T-helper 2 cell treated with Interferon-gamma antibody and Interleukin-4, amounts not matched to agents 5 μg/mL and 100 μg/mL, for 36 hours (primary cell): ENCODE results near the gene NAPB.
A peak's percentile ranks its signal among the peaks of the same experiment; 100 is the strongest.

ENCODE experiments used
- DNase-seq: peaks from one replicate; pipeline ENCODE4 v3.0.0; 2021; ENCODE audit warnings: low spot score
- H3K27ac Mint-ChIP-seq: one replicate; pipeline ENCODE4 v1.8.0; 2021; ENCODE audit warnings: mild to moderate bottlenecking, mixed read lengths
- H3K27me3 Mint-ChIP-seq: one replicate; pipeline ENCODE4 v1.8.0; 2021; ENCODE audit warnings: low read depth, mixed read lengths
- H3K36me3 Mint-ChIP-seq: one replicate; pipeline ENCODE4 v1.8.0; 2021; ENCODE audit warnings: low read depth, mixed read lengths
- H3K4me1 Mint-ChIP-seq: one replicate; pipeline ENCODE4 v1.8.0; 2021; ENCODE audit warnings: low read depth, mixed read lengths
- H3K4me3 Mint-ChIP-seq: one replicate; pipeline ENCODE4 v1.8.0; 2022; ENCODE audit warnings: mild to moderate bottlenecking, moderate library complexity, mixed read lengths
- H3K9me3 Mint-ChIP-seq: one replicate; pipeline ENCODE4 v1.8.0; 2021; ENCODE audit warnings: mixed read lengths

Gene NAPB

DNA sequence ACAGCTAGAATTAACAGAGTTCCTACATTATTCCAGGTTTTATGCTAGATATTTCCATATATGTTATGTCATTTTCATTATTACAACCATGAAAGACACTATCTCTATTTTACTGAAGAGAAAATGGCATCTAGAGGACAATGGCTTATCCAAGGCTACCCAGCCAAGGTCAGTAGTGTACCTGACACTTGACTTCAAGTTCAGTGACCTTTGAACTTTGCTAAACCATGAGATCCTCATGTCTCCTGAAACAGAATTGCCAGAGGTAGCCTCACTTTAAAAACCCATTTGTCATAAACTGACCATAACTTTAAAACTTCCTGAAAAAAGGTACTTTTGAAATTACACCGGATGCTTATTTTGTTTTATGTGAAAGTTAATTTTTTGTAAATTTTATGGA, 14.4 kb downstream of the NAPB start:
- no peak for DNase-seq
- no peak overlapping the region for H3K4me3 Mint-ChIP-seq
- no peaks in the 10 kb centered on the region for H3K27me3 Mint-ChIP-seq
- H3K9me3 Mint-ChIP-seq, result no peaks in the 10 kb centered on the region
- H3K4me1 Mint-ChIP-seq, result peaks cover 21% of the 10 kb centered on the region
- H3K36me3 Mint-ChIP-seq, result peaks cover 9% of the 10 kb centered on the region
- no peak overlapping the region for H3K27ac Mint-ChIP-seq

GRCh38 chr20:23404196-23404595, 17.1 kb downstream of the NAPB start:
- Mint-ChIP-seq H3K27ac (no peak overlapping the region), H3K9me3 (no peaks in the 10 kb centered on the region), H3K4me1 (peaks cover 34% of the 10 kb centered on the region), H3K27me3 (no peaks in the 10 kb centered on the region), H3K4me3 (no peak overlapping the region), H3K36me3 (peaks cover 20% of the 10 kb centered on the region)
- DNase-seq, result no peak

DNA sequence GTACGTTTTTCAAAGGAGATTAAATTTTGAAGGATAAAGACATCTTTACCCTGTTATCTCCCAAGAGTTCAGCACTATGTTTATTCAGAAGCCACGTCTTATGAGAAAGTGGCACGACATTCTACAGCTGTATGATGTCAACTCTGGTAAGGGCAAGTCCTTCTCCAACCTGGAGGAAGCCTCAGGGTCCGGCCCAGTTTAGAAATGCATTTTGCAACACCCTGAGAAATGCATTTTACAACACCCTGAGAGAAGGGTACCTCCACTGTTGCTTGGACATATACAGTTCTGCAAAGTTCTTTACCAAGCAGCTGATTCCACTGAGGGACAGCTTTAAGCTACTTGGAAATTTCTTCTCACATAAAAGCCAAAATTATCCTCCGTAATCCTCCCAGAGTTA, 17.5 kb downstream of the NAPB start:
- Mint-ChIP-seq H3K27ac (no peak overlapping the region), H3K9me3 (no peaks in the 10 kb centered on the region), H3K4me1 (peaks cover 38% of the 10 kb centered on the region), H3K27me3 (no peaks in the 10 kb centered on the region), H3K36me3 (peaks cover 21% of the 10 kb centered on the region), H3K4me3 (no peak overlapping the region)
- no peak for DNase-seq

DNA sequence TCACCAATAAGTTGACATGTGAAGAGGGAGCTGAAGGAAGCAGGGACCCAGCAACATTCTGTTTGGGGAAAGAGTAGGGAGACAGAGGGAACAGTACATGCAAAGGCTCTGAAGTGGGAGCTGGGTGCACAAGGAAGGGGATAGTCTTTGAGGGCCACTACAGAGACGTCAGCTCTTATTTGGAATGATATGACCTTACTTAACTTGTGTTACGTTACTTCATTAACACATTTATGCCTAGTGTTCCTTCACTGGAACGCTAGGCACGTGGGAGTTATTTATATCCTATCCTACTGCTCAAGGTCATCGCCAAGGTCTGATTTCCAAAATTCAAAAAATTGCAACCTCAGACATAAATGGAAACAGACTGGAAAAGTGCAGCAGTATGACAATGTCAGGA, 20.2 kb downstream of the NAPB start:
- Mint-ChIP-seq H3K27ac (no peak overlapping the region), H3K27me3 (no peaks in the 10 kb centered on the region)
- DNase-seq, result no peak

GRCh38 chr20:23399568-23400241, 21.6 kb downstream of the NAPB start:
- peak; percentile 57 for DNase-seq
- H3K36me3 Mint-ChIP-seq, result peaks cover 36% of the 10 kb centered on the region
- H3K9me3 Mint-ChIP-seq, result no peaks in the 10 kb centered on the region
- peak overlapping the region; percentile 52 for H3K27ac Mint-ChIP-seq
- peak overlapping the region; percentile 60 for H3K4me3 Mint-ChIP-seq
- peaks cover 35% of the 10 kb centered on the region for H3K4me1 Mint-ChIP-seq
- no peaks in the 10 kb centered on the region for H3K27me3 Mint-ChIP-seq

More for the DNA sequence above, 20.2 kb downstream of the NAPB start:
- H3K4me3 Mint-ChIP-seq, result no peak overlapping the region
- no peaks in the 10 kb centered on the region for H3K9me3 Mint-ChIP-seq
- peaks cover 31% of the 10 kb centered on the region for H3K36me3 Mint-ChIP-seq
- H3K4me1 Mint-ChIP-seq, result peaks cover 35% of the 10 kb centered on the region

DNA sequence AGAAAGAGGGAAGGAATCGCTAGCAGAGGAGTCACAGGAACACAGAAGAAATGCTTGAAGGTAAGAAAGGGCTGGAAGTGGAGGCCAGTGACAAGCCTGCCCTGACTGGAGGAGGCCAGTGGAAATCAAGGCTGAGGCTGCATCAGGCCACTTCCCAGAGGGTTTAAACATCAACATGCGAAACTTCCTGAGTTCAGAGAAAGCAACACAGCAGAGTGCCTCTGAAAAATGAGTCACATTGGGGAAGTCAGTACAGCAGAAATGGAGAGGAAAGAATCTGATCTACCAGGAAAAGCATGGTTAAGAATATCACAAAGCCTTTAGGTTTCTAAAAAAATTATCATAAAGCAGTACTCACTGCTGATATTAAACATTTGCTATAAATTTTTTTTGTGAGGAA, 23.3 kb downstream of the NAPB start:
- H3K27ac Mint-ChIP-seq, result peak overlapping the region; percentile 73

DNA sequence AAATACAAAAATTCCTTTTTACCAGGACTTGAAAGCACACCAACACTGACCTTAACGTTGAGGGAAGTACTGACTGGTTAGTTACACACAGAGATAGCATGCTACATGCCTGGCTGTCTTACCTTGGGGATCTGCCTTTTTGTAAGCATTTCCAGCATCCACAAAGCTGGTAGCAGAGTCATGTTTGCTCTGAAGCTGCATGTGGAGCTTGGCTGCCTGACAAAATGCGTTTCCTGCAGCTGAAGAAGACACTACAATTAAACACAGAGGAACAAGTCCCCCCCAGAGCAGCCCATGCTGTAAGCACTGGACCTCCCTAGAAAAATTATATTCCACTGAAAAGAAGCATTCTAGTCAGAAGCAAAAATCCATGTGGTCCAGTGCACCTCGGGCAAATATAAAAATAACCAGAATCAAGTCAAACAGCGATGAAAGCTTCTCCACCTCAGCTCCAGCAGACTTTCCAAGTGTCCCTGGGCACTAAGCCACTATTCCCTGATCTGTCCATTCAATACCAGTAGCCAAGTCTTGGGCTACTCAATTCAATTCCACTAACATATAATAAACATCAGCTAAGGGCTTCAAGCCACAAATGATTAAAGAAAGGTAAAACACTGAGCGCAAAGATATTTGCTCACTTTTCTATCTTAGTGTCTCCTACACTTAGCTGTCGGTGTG, 24.2 kb downstream of the NAPB start:
- H3K27ac Mint-ChIP-seq, result no peak overlapping the region
- H3K27me3 Mint-ChIP-seq, result no peaks in the 10 kb centered on the region
- H3K4me1 Mint-ChIP-seq, result peaks cover 32% of the 10 kb centered on the region
- no peak overlapping the region for H3K4me3 Mint-ChIP-seq
- no peak for DNase-seq
- peaks cover 51% of the 10 kb centered on the region for H3K36me3 Mint-ChIP-seq
- no peaks in the 10 kb centered on the region for H3K9me3 Mint-ChIP-seq

More for the DNA sequence above, 23.3 kb downstream of the NAPB start:
- H3K4me3 Mint-ChIP-seq, result peak overlapping the region; percentile 68
- H3K27me3 Mint-ChIP-seq, result no peaks in the 10 kb centered on the region
- no peaks in the 10 kb centered on the region for H3K9me3 Mint-ChIP-seq
- peaks cover 32% of the 10 kb centered on the region for H3K4me1 Mint-ChIP-seq
- peak; percentile 19 for DNase-seq
- H3K36me3 Mint-ChIP-seq, result peaks cover 49% of the 10 kb centered on the region

DNA sequence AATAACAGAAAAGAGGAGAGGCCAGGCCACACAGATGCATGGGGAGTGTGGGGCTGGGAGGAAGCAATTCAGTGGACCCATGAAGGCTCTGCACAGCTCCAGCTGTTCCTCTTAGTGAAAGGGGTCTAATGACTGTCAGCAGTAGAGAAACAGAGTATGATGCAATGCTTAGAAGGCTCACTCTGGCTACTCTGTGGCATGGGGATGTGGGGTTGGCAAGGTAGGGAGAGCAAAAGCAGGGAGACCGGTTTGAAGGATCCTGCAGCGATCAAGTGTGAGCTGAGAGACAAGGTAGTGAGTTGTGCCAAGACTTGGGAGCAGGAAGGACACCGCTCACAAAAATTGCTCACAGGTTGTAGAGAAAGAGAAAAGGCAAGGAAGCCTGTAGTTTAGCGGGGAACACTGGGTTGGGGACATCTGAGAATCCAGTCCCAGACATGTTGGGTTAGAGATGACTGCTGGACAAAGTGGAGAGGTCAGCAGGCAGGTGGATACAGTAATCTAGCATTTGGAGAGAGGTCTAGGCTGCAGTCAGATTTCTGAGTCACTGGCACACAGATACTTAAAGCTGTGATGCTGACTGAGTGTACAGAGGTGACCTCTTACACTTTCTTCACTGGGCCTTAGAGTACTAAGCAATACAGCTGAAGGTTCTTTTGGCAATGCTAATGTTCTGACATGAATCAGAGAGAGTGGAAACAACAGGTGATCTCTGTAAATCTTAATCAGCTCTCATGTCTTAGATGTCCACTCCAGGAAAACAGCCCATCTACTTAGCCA, 27.1 kb downstream of the NAPB start:
- Mint-ChIP-seq H3K4me3 (no peak overlapping the region), H3K36me3 (peaks cover 41% of the 10 kb centered on the region), H3K27ac (peak overlapping the region; percentile 52), H3K9me3 (no peaks in the 10 kb centered on the region), H3K4me1 (peaks cover 15% of the 10 kb centered on the region), H3K27me3 (no peaks in the 10 kb centered on the region)
- no peak for DNase-seq

DNA sequence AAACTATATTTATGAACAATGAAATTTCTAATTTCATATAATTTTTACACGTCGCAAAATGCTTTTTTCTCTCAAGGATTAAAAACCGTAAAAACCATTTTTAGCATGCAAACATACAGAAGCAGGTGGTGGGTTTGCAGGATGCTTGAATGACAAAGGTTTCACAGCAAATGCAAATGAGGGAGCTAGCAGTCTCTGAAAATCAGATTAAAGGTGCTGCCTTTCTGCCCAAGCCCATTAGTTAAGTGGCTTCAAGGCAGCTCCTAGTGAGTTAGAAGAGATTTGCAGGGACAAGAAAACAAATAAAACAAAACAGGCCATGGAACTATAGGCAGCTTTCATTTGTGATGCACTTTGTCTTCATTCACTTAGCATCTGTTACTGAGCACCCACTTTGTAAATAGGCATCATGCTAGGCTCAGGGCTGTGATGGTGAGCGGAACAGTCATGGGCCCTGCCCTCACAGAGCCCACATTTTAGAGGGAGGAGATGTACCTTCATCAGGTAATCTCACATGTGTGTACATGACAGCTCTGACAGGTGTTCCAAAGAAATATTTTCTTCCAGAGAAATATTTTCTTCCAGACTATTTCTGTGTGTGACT, 29.5 kb downstream of the NAPB start:
- DNase-seq, result no peak
- Mint-ChIP-seq H3K9me3 (no peaks in the 10 kb centered on the region), H3K4me3 (no peak overlapping the region), H3K27ac (no peak overlapping the region), H3K36me3 (peaks cover 43% of the 10 kb centered on the region), H3K27me3 (no peaks in the 10 kb centered on the region), H3K4me1 (peaks cover 1% of the 10 kb centered on the region)

DNA sequence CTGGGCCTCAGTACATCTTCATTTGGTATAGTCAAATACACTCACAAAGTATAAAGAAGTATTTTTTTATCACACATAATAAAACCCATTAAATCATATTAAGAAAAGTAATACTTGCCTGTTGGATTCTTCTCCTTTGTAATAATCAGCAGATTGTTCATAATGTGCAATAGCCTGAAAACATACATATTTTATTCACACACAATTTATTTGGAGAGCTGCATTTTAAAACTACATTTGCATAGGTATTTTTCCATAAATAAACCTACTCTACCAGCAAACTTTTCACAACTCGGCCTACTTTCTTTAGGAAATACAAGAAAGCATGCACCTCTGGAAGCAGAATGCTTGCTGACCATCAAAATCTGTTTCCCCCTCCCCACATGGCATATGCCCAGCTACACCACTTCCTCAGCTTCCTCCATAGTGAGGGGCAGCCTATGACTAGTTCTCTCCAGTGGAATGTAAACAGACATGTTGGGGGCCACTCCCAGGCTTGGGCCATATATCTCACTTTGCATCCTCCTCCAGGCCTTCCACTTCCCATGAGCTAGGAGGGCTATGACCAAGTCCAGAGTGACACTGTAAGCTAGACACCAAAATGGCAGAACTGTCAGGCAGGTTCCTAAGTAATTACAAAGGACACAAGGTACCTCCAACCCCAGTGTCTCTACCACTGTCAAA, 31.1 kb downstream of the NAPB start:
- no peak overlapping the region for H3K27ac Mint-ChIP-seq
- no peaks in the 10 kb centered on the region for H3K27me3 Mint-ChIP-seq
- DNase-seq, result no peak
- no peaks in the 10 kb centered on the region for H3K4me1 Mint-ChIP-seq
- H3K36me3 Mint-ChIP-seq, result peaks cover 48% of the 10 kb centered on the region
- no peaks in the 10 kb centered on the region for H3K9me3 Mint-ChIP-seq
- H3K4me3 Mint-ChIP-seq, result no peak overlapping the region

DNA sequence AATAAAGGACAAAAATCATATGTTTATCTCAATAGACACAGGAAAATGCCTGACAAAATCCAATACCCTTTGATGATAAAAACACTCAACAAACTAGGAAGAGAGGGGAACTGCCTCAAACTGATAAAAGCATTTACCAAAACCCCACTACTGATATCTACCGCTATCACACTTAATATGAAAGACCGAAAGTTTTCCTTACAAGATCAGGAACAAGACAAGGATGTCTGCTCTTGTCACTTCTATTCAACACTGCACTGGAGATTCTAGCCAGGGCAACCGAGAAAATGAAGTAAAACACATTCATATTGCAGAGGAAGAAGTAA, 34.2 kb downstream of the NAPB start:
- Mint-ChIP-seq H3K27ac (no peak overlapping the region), H3K4me3 (no peak overlapping the region), H3K9me3 (no peaks in the 10 kb centered on the region), H3K4me1 (peaks cover 4% of the 10 kb centered on the region), H3K27me3 (no peaks in the 10 kb centered on the region), H3K36me3 (peaks cover 46% of the 10 kb centered on the region)
- DNase-seq, result no peak

DNA sequence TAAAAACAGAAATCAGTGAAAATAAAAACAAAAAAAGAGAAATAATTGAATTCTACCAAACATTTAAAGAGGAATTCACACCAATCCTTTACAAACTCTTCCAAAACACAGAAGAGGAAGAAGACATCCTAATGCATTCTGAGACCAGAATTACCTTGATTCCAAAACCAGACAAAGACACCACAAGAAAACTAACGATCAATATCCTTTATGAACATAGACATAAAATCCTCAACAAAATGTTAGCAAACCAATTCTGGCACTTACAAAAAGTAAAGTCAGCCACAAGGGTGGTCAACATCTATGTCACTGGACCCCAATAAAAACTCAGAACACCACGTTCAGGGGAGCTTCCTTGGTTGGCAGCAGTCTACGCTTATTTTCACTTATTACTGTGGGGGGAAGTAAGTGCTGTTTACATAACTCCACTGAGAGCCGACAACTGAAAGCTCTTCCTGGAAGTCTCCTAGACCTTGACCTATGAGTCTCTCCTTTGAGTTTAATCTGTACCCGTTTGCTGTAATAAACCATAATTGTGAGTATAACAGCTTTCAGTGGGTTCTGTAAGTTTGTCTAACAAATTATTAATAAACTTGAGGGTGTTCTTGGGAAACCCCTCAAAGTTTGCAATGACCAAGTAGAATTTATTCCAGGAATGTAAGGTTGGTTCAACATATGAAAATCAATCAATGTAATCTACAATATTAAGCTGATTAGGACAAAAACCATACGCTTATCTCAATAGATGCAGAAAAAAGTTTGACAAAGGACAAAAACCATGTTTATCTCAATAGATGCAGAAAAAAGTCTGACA, 34.8 kb downstream of the NAPB start:
- no peak overlapping the region for H3K4me3 Mint-ChIP-seq
- peaks cover 7% of the 10 kb centered on the region for H3K4me1 Mint-ChIP-seq
- H3K36me3 Mint-ChIP-seq, result peaks cover 46% of the 10 kb centered on the region
- no peaks in the 10 kb centered on the region for H3K9me3 Mint-ChIP-seq
- H3K27ac Mint-ChIP-seq, result no peak overlapping the region
- no peaks in the 10 kb centered on the region for H3K27me3 Mint-ChIP-seq
- no peak for DNase-seq

- Mint-ChIP-seq H3K4me1 (peaks cover 7% of the 10 kb centered on the region), H3K27ac (no peak overlapping the region), H3K36me3 (peaks cover 48% of the 10 kb centered on the region), H3K27me3 (no peaks in the 10 kb centered on the region), H3K4me3 (no peak overlapping the region), H3K9me3 (no peaks in the 10 kb centered on the region)
- no peak for DNase-seq
These were observed 39.4 kb downstream of the NAPB start for GRCh38 chr20:23381876-23382275.
